H1 (cell line): ENCODE measurements around the gene MED13. TPM values are rescaled to one million over a fixed set of nuclear protein-coding genes. Genes with fewer than 3 reads are reported as not detected.
"Not testable (repeated sequence)": the region's sequence is repeated elsewhere in the genome, so short reads cannot be mapped to it uniquely, and the experiment has no call there.

Source experiments
- CTCF ChIA-PET: fragments of 300-600 bp; sonication (Branson Sonifier 250); formaldehyde crosslinking; loops from one replicate; lab custom pipeline; 2021; ENCODE audit not compliant: partially characterized antibody; lab: Charles Lee
- POLR2A ChIA-PET: fragments of 300-600 bp; sonication (Branson Sonifier 250); formaldehyde crosslinking; loops from one replicate; lab custom pipeline; 2021; ENCODE audit warnings: inconsistent platforms; ENCODE audit not compliant: partially characterized antibody; lab: Charles Lee
- DNase-seq, 2 experiments: peaks; one replicate each; pipeline versions ENCODE4 v3.0.0 to v3.0.0-alpha.2; 2010 to 2022; ENCODE audit warnings: low spot score in 2 of 2, low read depth in 1 of 2, mixed read lengths in 1 of 2
- FAIRE-seq: peaks from 2 replicates; lab custom pipeline; 2011; peaks lifted over from hg19 to GRCh38; lab: Jason Lieb, UNC
- H2AFZ ChIP-seq: 2 replicates; pipeline ENCODE4 v1.8.1; 2012; ENCODE audit warnings: low read length, inconsistent platforms
- H2AK5ac ChIP-seq: 2 replicates; pipeline ENCODE4 v1.6.1; 2013; ENCODE audit warnings: low read depth, low read length
- H2BK120ac ChIP-seq: replicated peaks from 2 replicates; pipeline ENCODE3; 2013; ENCODE audit warnings: low read depth, low read length, inconsistent platforms
- H2BK12ac ChIP-seq: 2 replicates; pipeline ENCODE4 v1.6.1; 2013; ENCODE audit warnings: low read depth, low read length
- H2BK15ac ChIP-seq: 2 replicates; pipeline ENCODE4 v1.6.1; 2013; ENCODE audit warnings: low read length
- H2BK20ac ChIP-seq: 2 replicates; pipeline ENCODE4 v1.6.1; 2013; ENCODE audit warnings: low read length
- H2BK5ac ChIP-seq: 2 replicates; pipeline ENCODE4 v1.6.1; 2013; ENCODE audit warnings: low read depth, low read length
- H3K14ac ChIP-seq: 2 replicates; pipeline ENCODE4 v1.6.1; 2013; ENCODE audit warnings: inconsistent platforms; ENCODE audit not compliant: insufficient read length
- H3K18ac ChIP-seq: 2 replicates; pipeline ENCODE4 v1.6.1; 2013; ENCODE audit warnings: low read length; ENCODE audit errors: extremely low read depth
- H3K23ac ChIP-seq: 2 replicates; pipeline ENCODE4 v1.6.1; 2013; ENCODE audit warnings: inconsistent platforms; ENCODE audit not compliant: insufficient read length
- H3K23me2 ChIP-seq: 2 replicates; pipeline ENCODE4 v1.6.1; 2013; ENCODE audit warnings: low read depth, low read length
- H3K27ac ChIP-seq: 2 replicates; pipeline ENCODE4 v1.6.1; 2011; ENCODE audit warnings: low read depth, low read length, inconsistent platforms
- H3K27me3 ChIP-seq, 4 experiments: replicated peaks in 1 of 4; 1 replicate in 1 of 4; 2 replicates in 3 of 4; pipeline versions ENCODE4 v1.6.1 to v1.8.1; 2011 to 2013; ENCODE audit warnings: low read length in 3 of 4, mild to moderate bottlenecking in 3 of 4, inconsistent platforms in 2 of 4, mixed read lengths in 2 of 4, moderate library complexity in 1 of 4; ENCODE audit not compliant: control insufficient read depth in 3 of 4, insufficient read depth in 3 of 4; ENCODE audit errors: extremely low read depth in 1 of 4
- H3K36me3 ChIP-seq, 4 experiments: 2 replicates each; pipeline versions ENCODE4 v1.6.1 to v1.8.1; 2011 to 2013; ENCODE audit warnings: mild to moderate bottlenecking in 4 of 4, low read length in 3 of 4, moderate library complexity in 2 of 4, control low read depth in 1 of 4, inconsistent platforms in 1 of 4; ENCODE audit not compliant: insufficient read depth in 4 of 4, control insufficient read depth in 2 of 4
- H3K4ac ChIP-seq: replicated peaks from 2 replicates; pipeline ENCODE3; 2013; ENCODE audit warnings: low read length, low read depth, mixed read lengths, inconsistent platforms; ENCODE audit not compliant: insufficient read length
- H3K4me1 ChIP-seq, 4 experiments: replicated peaks in 1 of 4; 1 replicate in 1 of 4; 2 replicates in 3 of 4; pipeline versions ENCODE4 v1.6.1 to v1.8.1; 2011 to 2013; ENCODE audit warnings: low read length in 3 of 4, inconsistent platforms in 2 of 4, mixed read lengths in 1 of 4; ENCODE audit not compliant: insufficient read depth in 4 of 4, control insufficient read depth in 3 of 4
- H3K4me2 ChIP-seq, 2 experiments: 2 replicates each; pipeline versions ENCODE4 v1.6.1 to v1.8.1; 2011 to 2013; ENCODE audit warnings: low read depth in 2 of 2, low read length in 2 of 2, control low read depth in 1 of 2, inconsistent platforms in 1 of 2, mild to moderate bottlenecking in 1 of 2; ENCODE audit not compliant: insufficient read depth in 1 of 2
- H3K4me3 ChIP-seq, 4 experiments: fragments of 200-600, 300-600 bp in 1 of 4; sonication (generic), shearing (Covaris generic), sonication (Bioruptor Twin) in 1 of 4; 2 replicates each; pipeline versions ENCODE4 v1.5.1 to v1.8.1; 2011 to 2016; ENCODE audit warnings: low read length in 4 of 4, low read depth in 3 of 4, control low read depth in 2 of 4, inconsistent platforms in 2 of 4, mild to moderate bottlenecking in 2 of 4, mixed read lengths in 1 of 4, moderate library complexity in 1 of 4; ENCODE audit not compliant: insufficient read depth in 2 of 4; ENCODE audit errors: extremely low read depth in 1 of 4
- H3K56ac ChIP-seq: replicated peaks from 2 replicates; pipeline ENCODE3; 2013; ENCODE audit warnings: low read depth, mild to moderate bottlenecking, mixed read lengths, low read length, inconsistent platforms; ENCODE audit not compliant: insufficient read length
- H3K79me1 ChIP-seq: 2 replicates; pipeline ENCODE4 v1.6.1; 2013; ENCODE audit warnings: low read depth, low read length, control low read depth
- H3K79me2 ChIP-seq, 2 experiments: 2 replicates each; pipeline versions ENCODE4 v1.6.1 to v1.8.1; 2012 to 2013; ENCODE audit warnings: low read length in 2 of 2, mild to moderate bottlenecking in 2 of 2, inconsistent platforms in 1 of 2; ENCODE audit not compliant: insufficient read depth in 2 of 2, control insufficient read depth in 1 of 2
- H3K9ac ChIP-seq, 4 experiments: replicated peaks in 1 of 4; 1 replicate in 1 of 4; 2 replicates in 3 of 4; pipeline versions ENCODE4 v1.6.1 to v1.8.1; 2011 to 2013; ENCODE audit warnings: low read depth in 3 of 4, low read length in 3 of 4, control low read depth in 2 of 4, mild to moderate bottlenecking in 2 of 4, moderate library complexity in 2 of 4, inconsistent platforms in 1 of 4; ENCODE audit errors: extremely low read depth in 1 of 4
- H3K9me3 ChIP-seq, 2 experiments: 2 replicates each; pipeline versions ENCODE4 v1.6.1 to v1.8.1; 2012 to 2013; ENCODE audit warnings: mild to moderate bottlenecking in 2 of 2, moderate library complexity in 2 of 2, control low read depth in 1 of 2, inconsistent platforms in 1 of 2, low read depth in 1 of 2, low read length in 1 of 2, mixed read lengths in 1 of 2; ENCODE audit not compliant: insufficient read depth in 2 of 2
- H4K20me1 ChIP-seq, 2 experiments: replicated peaks in 1 of 2; 2 replicates each; pipeline versions ENCODE3 to v1.8.1; 2011 to 2013; ENCODE audit warnings: inconsistent platforms in 2 of 2, low read length in 2 of 2, mild to moderate bottlenecking in 1 of 2; ENCODE audit not compliant: insufficient read depth in 2 of 2, control insufficient read depth in 1 of 2
- H4K5ac ChIP-seq: 2 replicates; pipeline ENCODE4 v1.6.1; 2013; ENCODE audit warnings: low read length, low read depth, mixed read lengths, inconsistent platforms; ENCODE audit not compliant: insufficient read length
- H4K8ac ChIP-seq: 2 replicates; pipeline ENCODE4 v1.8.0; 2013; ENCODE audit warnings: mild to moderate bottlenecking, moderate library complexity, low read length, inconsistent platforms; ENCODE audit not compliant: insufficient read depth; ENCODE audit errors: extremely low read depth
- H4K91ac ChIP-seq: replicated peaks from 2 replicates; pipeline ENCODE3; 2013; ENCODE audit warnings: low read length, mixed read lengths, inconsistent platforms; ENCODE audit not compliant: insufficient read length
- WGBS, 2 experiments: shearing (Covaris generic) in 1 of 2; methylation state at CpG; one replicate each; pipeline versions ENCODE4 v1.1.6 to v1.1.7; 2013 to 2015; ENCODE audit warnings: low lambda C conversion rate in 2 of 2, mixed read lengths in 2 of 2, inconsistent platforms in 1 of 2, low coverage in 1 of 2, missing lambda C conversion rate in 1 of 2; ENCODE audit not compliant: insufficient replicate concordance in 2 of 2, insufficient coverage in 1 of 2, insufficient read length in 1 of 2; ENCODE audit errors: extremely low coverage in 1 of 2, missing lambda C conversion rate in 1 of 2; 5-methylcytosine and 5-hydroxymethylcytosine counted together
- polyA plus RNA-seq, 7 experiments: library from polyadenylated mRNA; depleted of rRNA in 3 of 7; stranded (reverse) in 5 of 7; unstranded in 2 of 7; fragments of >200 nt in 5 of 7; fragments of 200-250 nt in 2 of 7; gene quantifications; 1 replicate in 5 of 7; 2 replicates in 1 of 7; 4 replicates in 1 of 7; pipeline versions ENCODE4 v1.2.1 to v1.2.3, GENCODE V29; 2011 to 2013; ENCODE audit warnings: missing spikeins in 2 of 7, mixed read lengths in 2 of 7
- total RNA-seq: library from RNA; stranded (reverse); fragmentation: NEBNext Ultra II Directional; extraction: Animal tissue kit (Norgen Biotek cat#: 25700); gene quantifications from 2 replicates; pipeline ENCODE4 v1.2.1, GENCODE V29; 2021

The MED13 gene
- total and polyA plus RNA-seq, 2 of the 8 experiments (the other 6 are each of a cell fraction or from before 2014, with no cell fraction given), result 11.3 to 44.8 TPM

GRCh38 chr17:62003141-62003540, 61.9 kb downstream of the MED13 start:
- H4K5ac ChIP-seq, H3K56ac ChIP-seq, H4K91ac ChIP-seq, H2BK15ac ChIP-seq, DNase-seq, H3K9ac ChIP-seq, H3K4me1 ChIP-seq, H2BK5ac ChIP-seq, H3K23ac ChIP-seq, H3K4ac ChIP-seq, FAIRE-seq, H3K18ac ChIP-seq, H2BK12ac ChIP-seq, H3K36me3 ChIP-seq, H3K27me3 ChIP-seq, H3K14ac ChIP-seq, H3K79me1 ChIP-seq, H4K20me1 ChIP-seq, H3K9me3 ChIP-seq, H2AFZ ChIP-seq, H3K4me2 ChIP-seq, H3K27ac ChIP-seq, POLR2A ChIA-PET, H2BK120ac ChIP-seq, H3K4me3 ChIP-seq, H2AK5ac ChIP-seq, H4K8ac ChIP-seq, H2BK20ac ChIP-seq, H3K23me2 ChIP-seq: not testable (repeated sequence)
- H3K79me2 ChIP-seq, result peaks cover 3 to 66% of the 10 kb centered on the region in 2 experiments; a peak in 3 of 4 replicates
- WGBS, 2 experiments, result 95% methylated on average over 3 of the region's 3 CpGs; no CpG with 5 or more reads in 1 of the 2 experiments
- CTCF ChIA-PET, result interaction anchor here (0.6 kb wide), 1 partner anchor 387 kb away, joined by 3 read pairs; no protein-coding TSS in a partner anchor
